ENCODE results near the gene SLC7A1. TPM values are rescaled to one million over a fixed set of nuclear protein-coding genes. Genes with fewer than 3 reads are reported as not detected.

Gene SLC7A1
- total and polyA plus RNA-seq, 2 of the 4 experiments (the other 2 are of a cell fraction): 9.7 to 22.3 TPM

- Histone ChIP-seq H3K4me2 (ENCODE audit: low read depth, low read length) (no peak overlapping the region), H4K8ac (ENCODE audit: low read depth in 2 of 2, low read length in 2 of 2) (no peak overlapping the region), H3K9me3 (ENCODE audit: control insufficient read depth, insufficient read depth, low read length) (no peaks in the 10 kb centered on the region), H3K14ac (replicated peaks; ENCODE audit: low read depth, low read length) (no peak overlapping the region), H3K36me3 (ENCODE audit: control insufficient read depth, insufficient read depth, low read length) (0 out of 2 replicates have a peak, but pooled peaks cover 3% of the 10 kb centered on the region), H2BK15ac (ENCODE audit: low read depth, low read length) (no peak overlapping the region), H2BK120ac (ENCODE audit: low read depth, low read length) (no peak overlapping the region), H3K4me3 (ENCODE audit: insufficient read depth, low read depth, low read length) (no peak overlapping the region), H3K79me1 (ENCODE audit: low read depth in 1 of 2, low read length in 2 of 2) (peaks cover 24 to 92% of the 10 kb centered on the region in 2 experiments), H3K56ac (ENCODE audit: extremely low read depth, insufficient read depth, low read length) (no peak overlapping the region), H3K23ac (ENCODE audit: low read depth, low read length) (no peak overlapping the region), H3K4ac (ENCODE audit: low read depth, low read length) (no peak overlapping the region), H2AK5ac (ENCODE audit: low read depth, low read length) (no peak overlapping the region), H4K20me1 (ENCODE audit: insufficient read depth, low read length) (peaks cover 93% of the 10 kb centered on the region), H4K91ac (ENCODE audit: insufficient read depth, low read depth, low read length) (no peak overlapping the region), H4K5ac (ENCODE audit: low read depth, low read length) (no peak overlapping the region), H2BK20ac (ENCODE audit: low read depth, low read length) (no peak overlapping the region), H3K27me3 (ENCODE audit: control insufficient read depth, insufficient read depth, low read length) (no peaks in the 10 kb centered on the region), H2BK5ac (ENCODE audit: low read depth, low read length, poor library complexity, severe bottlenecking) (no peak overlapping the region), H2AFZ (replicated peaks; ENCODE audit: low read length, poor library complexity) (no peak overlapping the region), H3K18ac (ENCODE audit: low read depth, low read length) (no peak overlapping the region), H3K4me1 (ENCODE audit: control insufficient read depth, insufficient read depth, low read length) (peaks cover 14% of the 10 kb centered on the region), H3K27ac (ENCODE audit: insufficient read depth, low read length) (no peak overlapping the region), H3K9me1 (ENCODE audit: insufficient read depth, low read length) (peaks cover 33% of the 10 kb centered on the region), H3K9ac (ENCODE audit: low read depth, low read length) (no peak overlapping the region), H2AK9ac (replicated peaks; ENCODE audit: low read depth, low read length, poor library complexity) (no peak overlapping the region)
- TF ChIP-seq USF2 (IDR thresholded peaks at IDR 0.05; ENCODE audit: low read depth, low read length) (no peak), FOS (IDR thresholded peaks at IDR 0.05; ENCODE audit: low read depth, low read length) (no peak), NFE2L2 (IDR thresholded peaks at IDR 0.05; ENCODE audit: low read depth, low read length) (no peak), ELK1 (IDR thresholded peaks at IDR 0.05; ENCODE audit: borderline replicate concordance, low read depth, low read length) (no peak), RAD21 (IDR thresholded peaks at IDR 0.05; ENCODE audit: low read length) (no peak), RCOR1 (IDR thresholded peaks at IDR 0.05; ENCODE audit: insufficient replicate concordance, low read length) (no peak), POLR2A (IDR thresholded peaks at IDR 0.05; ENCODE audit: low read depth, low read length) (no peak), CTCF (conservative IDR thresholded peaks at IDR 0.05; ENCODE audit: low read depth, low read length) (no peak), CEBPB (IDR thresholded peaks at IDR 0.05; ENCODE audit: low read depth, low read length) (no peak), MAFK (IDR thresholded peaks at IDR 0.05; ENCODE audit: low read depth, low read length) (no peak), BHLHE40 (IDR thresholded peaks at IDR 0.05; ENCODE audit: low read depth, low read length) (no peak), MXI1 (IDR thresholded peaks at IDR 0.05; ENCODE audit: borderline replicate concordance, low read depth, low read length) (no peak), SMC3 (IDR thresholded peaks at IDR 0.05; ENCODE audit: low read depth, low read length) (no peak)
- dilution Hi-C loops (cut with HindIII; ENCODE audit: low sequenced_read_pairs, unreplicated experiment) (no loop called here), in situ Hi-C loops (cut with MboI; ENCODE audit: low sequenced_read_pairs) (no loop called here), intact Hi-C loops (cut with micrococcal nuclease) (no loop called here)
- CTCF ChIA-PET: no interaction called here
- BruUV-seq (replicated peaks): no TSS peak
- ATAC-seq (ENCODE audit: low read depth) (peak; percentile 51; the same call in 1 of the 2 replicates), DNase-seq (peak; percentile 38)
- WGBS, 2 experiments (ENCODE audit: extremely low coverage in 2 of 2, insufficient read length in 1 of 2): 90% methylated on average over 8 of the region's 18 CpGs; no CpG with 5 or more reads in 1 of the 2 experiments
- POLR2A ChIA-PET (ENCODE audit: unreplicated experiment): no interaction called here
These were observed 18.1 kb downstream of the SLC7A1 start for GRCh38 chr13:29577136-29578051.
